H1 (cell line): ENCODE data around the gene RNF215. TPM values are rescaled to one million over a fixed set of nuclear protein-coding genes. Genes with fewer than 3 reads are reported as not detected.

ENCODE experiments used
- MAFK ChIP-seq: IDR thresholded peaks from 2 replicates; pipeline ENCODE4 v1.6.1; 2012; ENCODE audit warnings: low read depth, mild to moderate bottlenecking, improper control_type of control experiment, low read length
- TEAD4 ChIP-seq: IDR thresholded peaks from 2 replicates; pipeline ENCODE4 v1.6.1; 2012; ENCODE audit warnings: low read depth, low read length, inconsistent platforms, mixed read lengths
- polyA plus RNA-seq, 7 experiments: library from polyadenylated mRNA; depleted of rRNA in 3 of 7; stranded (reverse) in 5 of 7; unstranded in 2 of 7; fragments of >200 nt in 5 of 7; fragments of 200-250 nt in 2 of 7; gene quantifications; 1 replicate in 5 of 7; 2 replicates in 1 of 7; 4 replicates in 1 of 7; pipeline versions ENCODE4 v1.2.1 to v1.2.3, GENCODE V29; 2011 to 2013; ENCODE audit warnings: missing spikeins in 2 of 7, mixed read lengths in 2 of 7
- total RNA-seq: library from RNA; stranded (reverse); fragmentation: NEBNext Ultra II Directional; extraction: Animal tissue kit (Norgen Biotek cat#: 25700); gene quantifications from 2 replicates; pipeline ENCODE4 v1.2.1, GENCODE V29; 2021

Gene RNF215
- total and polyA plus RNA-seq, 2 of the 8 experiments (the other 6 are each of a cell fraction or from before 2014, with no cell fraction given): 13.1 to 19.0 TPM

GRCh38 chr22:30336752-30337460 lies 50.3 kb downstream of the RNF215 start (continued):
- TF ChIP-seq TEAD4: no peak
- no peak for TF ChIP-seq MAFK
